Immature natural killer cell (primary cell): ENCODE measurements around the gene ARPIN. TPM values are rescaled to one million over a fixed set of nuclear protein-coding genes. Genes with fewer than 3 reads are reported as not detected.
"Not testable (repeated sequence)": the region's sequence is repeated elsewhere in the genome, so short reads cannot be mapped to it uniquely, and the experiment has no call there.

Experiments used
- DNase-seq, 3 donors: peaks; one replicate each; pipeline ENCODE4 v3.0.0; 2022; ENCODE audit warnings: mixed read lengths in 1 of 3
- H3K27ac Mint-ChIP-seq, 6 donors: one replicate each; pipeline ENCODE4 v1.8.0; 2020; ENCODE audit warnings: mixed read lengths in 6 of 6, mild to moderate bottlenecking in 5 of 6, inconsistent platforms in 4 of 6, moderate library complexity in 3 of 6
- H3K27me3 Mint-ChIP-seq, 3 donors: one replicate each; pipeline ENCODE4 v1.8.0; 2020 to 2021; ENCODE audit warnings: low read depth in 3 of 3, mild to moderate bottlenecking in 3 of 3, mixed read lengths in 3 of 3, moderate library complexity in 3 of 3, inconsistent platforms in 1 of 3
- H3K36me3 Mint-ChIP-seq, 3 donors: one replicate each; pipeline ENCODE4 v1.8.0; 2020; ENCODE audit warnings: mixed read lengths in 3 of 3, inconsistent platforms in 2 of 3, mild to moderate bottlenecking in 2 of 3
- H3K4me1 Mint-ChIP-seq, 2 donors: one replicate each; pipeline ENCODE4 v1.8.0; 2020; ENCODE audit warnings: inconsistent platforms in 2 of 2, mild to moderate bottlenecking in 2 of 2, mixed read lengths in 2 of 2, moderate library complexity in 1 of 2
- H3K4me3 Mint-ChIP-seq, 5 donors: one replicate each; pipeline ENCODE4 v1.8.0; 2020; ENCODE audit warnings: mild to moderate bottlenecking in 5 of 5, mixed read lengths in 5 of 5, inconsistent platforms in 3 of 5, moderate library complexity in 3 of 5
- H3K9me3 Mint-ChIP-seq, 6 donors: one replicate each; pipeline ENCODE4 v1.8.0; 2020; ENCODE audit warnings: mild to moderate bottlenecking in 6 of 6, mixed read lengths in 6 of 6, inconsistent platforms in 4 of 6, moderate library complexity in 3 of 6
- polyA plus RNA-seq, 3 donors: library from polyadenylated mRNA; unstranded; fragments of 300-500 nt; fragmentation: Illumina TruSeq; gene quantifications; one replicate each; pipeline ENCODE4 v1.2.3, GENCODE V29; 2021

ARPIN gene
- polyA plus RNA-seq, 3 donors from 2014 or later: 0.23 TPM; not detected in 2

- Mint-ChIP-seq H3K4me3 (no peak overlapping the region), H3K36me3 (peaks cover 3 to 32% (median 12%) of the 10 kb centered on the region in 3 donors), H3K9me3 (no peaks in the 10 kb centered on the region), H3K27me3 (no peaks in the 10 kb centered on the region), H3K27ac (peak overlapping the region in 1 of 6 donors; percentile 37), H3K4me1 (no peaks in the 10 kb centered on the region)
- DNase-seq: no peak
Observed at GRCh38 chr15:89883518-89883917, 29.2 kb downstream of the ARPIN start.

DNA sequence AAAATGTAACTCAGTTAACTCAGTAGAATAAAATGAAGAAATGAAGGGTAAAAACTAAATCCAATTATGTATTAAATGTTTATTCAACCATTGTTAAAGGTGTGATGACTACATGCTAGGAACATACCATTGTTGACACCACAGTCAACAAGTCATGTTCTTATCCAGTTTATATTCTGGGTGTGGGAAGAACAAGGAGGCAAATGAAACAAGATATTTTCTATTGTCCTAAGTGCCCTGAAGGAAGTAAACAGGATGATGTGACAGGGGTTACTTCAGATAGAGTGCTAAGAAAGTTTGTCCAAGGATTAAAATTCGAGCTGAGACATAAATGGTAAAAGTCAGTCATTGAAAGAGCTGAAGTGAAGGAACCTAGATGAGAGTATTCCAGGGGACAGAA lies 32.0 kb downstream of the ARPIN start:
- no peak overlapping the region for H3K4me3 Mint-ChIP-seq
- no peaks in the 10 kb centered on the region for H3K27me3 Mint-ChIP-seq
- peak overlapping the region in 1 of 6 donors; percentile 5 for H3K27ac Mint-ChIP-seq
- no peaks in the 10 kb centered on the region for H3K9me3 Mint-ChIP-seq
- H3K4me1 Mint-ChIP-seq: no peaks in the 10 kb centered on the region
- H3K36me3 Mint-ChIP-seq: peaks cover 5 to 38% (median 14%) of the 10 kb centered on the region in 3 donors
- no peak for DNase-seq

- H3K27ac Mint-ChIP-seq: no peak overlapping the region
- peaks cover 7% of the 10 kb centered on the region in 2 donors for H3K4me1 Mint-ChIP-seq
- H3K27me3 Mint-ChIP-seq: no peaks in the 10 kb centered on the region
- H3K9me3 Mint-ChIP-seq: no peaks in the 10 kb centered on the region
- H3K36me3 Mint-ChIP-seq: peaks cover 5 to 37% (median 16%) of the 10 kb centered on the region in 3 donors
- no peak overlapping the region for H3K4me3 Mint-ChIP-seq
- no peak for DNase-seq
Observed at GRCh38 chr15:89878323-89878722, 34.4 kb downstream of the ARPIN start.

DNA sequence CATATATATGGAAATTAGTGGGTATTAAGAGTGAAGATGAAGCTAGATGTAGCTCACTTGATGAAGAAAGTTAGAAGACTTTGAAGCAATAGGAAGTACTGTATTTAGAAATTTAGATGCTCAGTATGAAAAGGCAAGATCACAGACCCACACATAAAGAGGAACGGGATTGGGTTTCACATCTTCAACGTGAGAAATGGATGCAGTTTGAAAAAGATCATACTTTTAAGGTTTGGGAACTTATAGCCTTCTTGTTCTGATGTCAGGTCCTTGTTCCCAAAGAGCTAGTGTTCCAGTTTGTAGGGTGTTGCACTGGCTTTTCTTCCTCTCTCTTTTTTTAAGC lies 35.7 kb downstream of the ARPIN start:
- peaks cover 7% of the 10 kb centered on the region in 2 donors for H3K4me1 Mint-ChIP-seq
- H3K4me3 Mint-ChIP-seq: no peak overlapping the region
- no peaks in the 10 kb centered on the region for H3K9me3 Mint-ChIP-seq
- no peak for DNase-seq
- no peak overlapping the region for H3K27ac Mint-ChIP-seq
- peaks cover 5 to 37% (median 15%) of the 10 kb centered on the region in 3 donors for H3K36me3 Mint-ChIP-seq
- no peaks in the 10 kb centered on the region for H3K27me3 Mint-ChIP-seq

GRCh38 chr15:89876396-89877082 lies 36.2 kb downstream of the ARPIN start:
- Mint-ChIP-seq H3K4me1 (peaks cover 7% of the 10 kb centered on the region in 2 donors), H3K9me3 (no peaks in the 10 kb centered on the region), H3K27me3 (no peaks in the 10 kb centered on the region), H3K27ac (peak overlapping the region in 3 of 6 donors; percentile 14 to 40 (median 18)), H3K36me3 (peaks cover 5 to 37% (median 15%) of the 10 kb centered on the region in 3 donors), H3K4me3 (no peak overlapping the region)
- DNase-seq: no peak

- H3K4me1 Mint-ChIP-seq: peaks cover 7% of the 10 kb centered on the region in 2 donors
- no peak overlapping the region for H3K4me3 Mint-ChIP-seq
- no peaks in the 10 kb centered on the region for H3K27me3 Mint-ChIP-seq
- DNase-seq: no peak
- H3K9me3 Mint-ChIP-seq: no peaks in the 10 kb centered on the region
- peak overlapping the region in 3 of 6 donors; percentile 12 to 66 (median 14) for H3K27ac Mint-ChIP-seq
- H3K36me3 Mint-ChIP-seq: peaks cover 5 to 39% (median 15%) of the 10 kb centered on the region in 3 donors
Observed at GRCh38 chr15:89875741-89876140, 37.0 kb downstream of the ARPIN start.

- H3K27me3 Mint-ChIP-seq: no peaks in the 10 kb centered on the region
- H3K4me3 Mint-ChIP-seq: no peak overlapping the region
- H3K36me3 Mint-ChIP-seq: peaks cover 5 to 42% (median 15%) of the 10 kb centered on the region in 3 donors
- peak overlapping the region in 3 of 6 donors; percentile 14 to 39 (median 27) for H3K27ac Mint-ChIP-seq
- DNase-seq: peak; percentile 60 to 71 (median 65)
- H3K4me1 Mint-ChIP-seq: peaks cover 7% of the 10 kb centered on the region in 2 donors
- H3K9me3 Mint-ChIP-seq: no peaks in the 10 kb centered on the region
Observed at GRCh38 chr15:89874926-89875564, 37.7 kb downstream of the ARPIN start.

DNA sequence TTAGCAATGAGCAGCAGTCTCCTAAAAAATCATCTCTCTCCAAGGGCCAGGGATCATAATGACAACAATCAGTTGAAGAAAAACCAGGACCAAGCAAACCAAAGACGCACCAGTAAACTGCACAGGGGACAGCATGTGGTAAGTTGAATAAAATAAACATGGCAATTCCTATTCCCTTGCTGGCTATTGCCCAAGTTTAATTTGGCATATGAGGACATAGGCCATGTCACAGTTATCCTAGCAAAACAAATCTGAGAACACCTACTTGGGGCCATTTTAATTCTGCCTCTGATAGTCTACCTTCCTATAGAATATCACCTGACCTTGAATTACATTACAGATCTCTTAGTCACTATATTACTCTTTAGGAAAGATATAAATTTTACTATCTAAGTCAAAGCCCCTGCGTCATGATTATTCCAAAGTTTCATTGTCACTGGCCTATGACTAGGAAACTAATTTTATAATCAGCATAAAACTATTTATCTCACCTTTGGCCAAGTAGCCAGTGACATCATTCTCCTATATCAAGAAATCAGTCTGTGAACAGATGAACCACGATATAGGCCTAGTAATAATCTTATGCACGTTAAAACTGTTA lies 42.0 kb downstream of the ARPIN start:
- no peak for DNase-seq
- Mint-ChIP-seq H3K4me3 (no peak overlapping the region), H3K27ac (no peak overlapping the region), H3K4me1 (peaks cover 7% of the 10 kb centered on the region in 2 donors), H3K9me3 (no peaks in the 10 kb centered on the region), H3K27me3 (no peaks in the 10 kb centered on the region), H3K36me3 (peaks cover under 1 to 31% (median 7%) of the 10 kb centered on the region in 3 donors)

DNA sequence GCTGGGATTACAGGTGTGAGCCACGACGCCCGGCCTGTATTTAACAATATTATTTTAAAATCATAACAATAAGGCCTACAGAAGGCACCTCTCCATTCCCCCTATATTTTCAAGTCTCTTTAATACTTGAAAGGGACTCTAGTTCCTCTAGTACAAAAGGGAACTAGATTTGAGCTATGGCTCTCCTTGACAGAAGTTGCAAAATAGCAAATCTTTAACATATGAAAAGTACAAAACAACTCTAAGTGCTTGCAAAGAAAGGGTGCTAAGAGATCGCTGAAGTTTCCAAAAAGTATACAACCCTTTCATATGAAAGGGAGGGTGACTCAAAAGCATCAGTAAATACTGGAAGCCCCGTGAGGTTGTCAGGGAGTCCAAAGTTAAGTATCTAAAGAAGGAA lies 42.7 kb downstream of the ARPIN start:
- Mint-ChIP-seq H3K4me1 (peaks cover 4% of the 10 kb centered on the region in 2 donors), H3K27me3 (no peaks in the 10 kb centered on the region), H3K36me3 (peaks cover 4 to 30% (median 4%) of the 10 kb centered on the region in 3 donors), H3K4me3 (no peak overlapping the region), H3K9me3 (no peaks in the 10 kb centered on the region), H3K27ac (no peak overlapping the region)
- no peak for DNase-seq

GRCh38 chr15:89869490-89869889 lies 43.3 kb downstream of the ARPIN start:
- not testable (repeated sequence) for H3K27ac Mint-ChIP-seq, DNase-seq, H3K4me1 Mint-ChIP-seq, H3K9me3 Mint-ChIP-seq, H3K4me3 Mint-ChIP-seq, H3K27me3 Mint-ChIP-seq
- peaks cover 4 to 30% (median 4%) of the 10 kb centered on the region in 3 donors for H3K36me3 Mint-ChIP-seq

DNA sequence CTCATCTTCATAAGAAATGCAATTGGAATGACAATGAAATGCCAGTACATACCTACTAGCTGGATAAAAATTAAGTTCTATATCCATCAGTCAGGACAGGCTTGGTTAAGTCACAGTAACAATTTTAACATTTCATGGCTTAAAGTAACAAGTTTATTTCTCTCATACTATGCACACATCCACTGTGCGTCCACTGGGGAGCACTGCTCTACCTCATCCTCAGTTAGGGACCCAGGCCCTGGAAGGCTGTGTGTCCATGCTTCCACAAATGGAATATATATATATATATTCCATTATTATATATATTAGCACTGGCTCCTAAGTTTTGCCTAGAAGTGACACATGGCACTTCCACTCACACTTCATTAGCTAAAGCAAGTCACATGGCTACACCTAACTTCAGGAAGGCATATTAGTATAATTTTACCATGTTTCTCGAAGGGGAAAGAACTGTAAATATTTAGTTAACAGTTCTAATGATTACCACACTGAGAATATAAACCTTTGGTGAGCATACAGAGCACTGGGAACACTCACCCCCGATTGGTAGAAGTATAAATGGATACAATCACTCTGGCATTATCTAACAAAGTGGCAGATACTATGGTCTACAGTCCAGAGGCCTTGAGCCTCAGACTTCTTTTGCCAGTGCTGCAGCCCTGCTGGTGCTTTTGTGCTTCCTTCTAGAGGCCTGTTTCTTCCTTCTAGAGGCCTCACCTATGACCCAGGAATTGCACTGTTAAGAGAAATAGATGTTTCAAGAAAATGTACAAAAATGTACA lies 47.6 kb downstream of the ARPIN start:
- no peak overlapping the region for H3K27ac Mint-ChIP-seq
- H3K9me3 Mint-ChIP-seq: no peaks in the 10 kb centered on the region
- no peak for DNase-seq
- H3K36me3 Mint-ChIP-seq: peaks cover 4 to 21% (median 8%) of the 10 kb centered on the region in 3 donors
- no peaks in the 10 kb centered on the region for H3K27me3 Mint-ChIP-seq
- no peak overlapping the region for H3K4me3 Mint-ChIP-seq
- peaks cover 2 to 9% of the 10 kb centered on the region in 2 donors for H3K4me1 Mint-ChIP-seq

GRCh38 chr15:89863918-89864317 lies 48.8 kb downstream of the ARPIN start:
- Mint-ChIP-seq H3K36me3 (peaks cover 4 to 19% (median 8%) of the 10 kb centered on the region in 3 donors), H3K4me1 (peaks cover 2 to 9% of the 10 kb centered on the region in 2 donors), H3K27ac (no peak overlapping the region), H3K4me3 (no peak overlapping the region), H3K27me3 (no peaks in the 10 kb centered on the region), H3K9me3 (no peaks in the 10 kb centered on the region)
- no peak for DNase-seq

DNA sequence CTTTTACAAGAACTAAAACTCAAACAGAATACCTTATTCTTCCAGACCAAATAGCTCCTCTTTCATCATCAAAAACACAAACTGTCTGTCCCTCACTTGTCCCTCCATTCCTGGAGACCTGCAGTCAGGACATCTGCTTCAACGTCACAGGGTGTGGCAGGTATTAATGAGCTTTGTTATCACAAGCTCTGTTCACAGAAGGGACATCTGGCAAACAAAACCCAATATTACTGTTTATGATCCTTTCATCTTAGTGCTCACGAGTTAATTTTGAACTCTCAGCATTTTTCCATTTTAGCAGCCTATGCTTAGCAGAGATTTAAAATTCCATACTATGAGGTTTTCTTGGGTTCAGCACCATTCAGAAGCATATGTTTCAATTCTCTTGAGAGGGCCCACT lies 51.9 kb downstream of the ARPIN start:
- H3K4me3 Mint-ChIP-seq: no peak overlapping the region

More for the DNA sequence above, 51.9 kb downstream of the ARPIN start:
- Mint-ChIP-seq H3K27me3 (no peaks in the 10 kb centered on the region), H3K27ac (no peak overlapping the region), H3K36me3 (peaks cover 7 to 28% (median 12%) of the 10 kb centered on the region in 3 donors), H3K9me3 (no peaks in the 10 kb centered on the region), H3K4me1 (peaks cover 2 to 9% of the 10 kb centered on the region in 2 donors)
- DNase-seq: no peak
